ENCODE data around the gene TULP1.

TULP1 gene

GRCh38 chr6:35465646-35466045 lies 47.0 kb downstream of the TULP1 start:
- DNase-seq (ENCODE audit: low spot score), result no peak

- DNase-seq (ENCODE audit: low spot score), result no peak
Measured at GRCh38 chr6:35463292-35463691, 49.4 kb downstream of the TULP1 start.

GRCh38 chr6:35461270-35461669 lies 51.4 kb downstream of the TULP1 start:
- no peak for DNase-seq (ENCODE audit: low spot score)

GRCh38 chr6:35457907-35458306 lies 54.8 kb downstream of the TULP1 start:
- no peak for DNase-seq (ENCODE audit: low spot score)

- peak; percentile 28 for DNase-seq (ENCODE audit: low spot score)
Measured at GRCh38 chr6:35454391-35455110, 58.1 kb downstream of the TULP1 start.

GRCh38 chr6:35453236-35453635 lies 59.5 kb downstream of the TULP1 start:
- DNase-seq (ENCODE audit: low spot score), result no peak

- peak; percentile 91 for DNase-seq (ENCODE audit: low spot score)
Measured at GRCh38 chr6:35452183-35453090, 60.3 kb downstream of the TULP1 start, which contains the start of gene FANCE. Gene FANCE, plus strand, starts transcription at chr6:35452338. Its CDS starts 208 bp downstream, at chr6:35452546.

GRCh38 chr6:35451354-35452182 lies 61.1 kb downstream of the TULP1 start:
- DNase-seq (ENCODE audit: low spot score), result no peak

- peak; percentile 87 for DNase-seq (ENCODE audit: low spot score)
Measured at GRCh38 chr6:35449287-35449881, 63.3 kb downstream of the TULP1 start.

- DNase-seq (ENCODE audit: low spot score), result no peak
Measured at GRCh38 chr6:35448191-35448590, 64.5 kb downstream of the TULP1 start.

All from NAMALWA (cell line).